NB4 (cell line): Measurements from ENCODE around the gene UBASH3A.

Experiments used
- POLR2A ChIP-seq: IDR thresholded peaks from 2 replicates; pipeline ENCODE4 v1.6.1; 2011; ENCODE audit warnings: mild to moderate bottlenecking; ENCODE audit not compliant: insufficient read length; ENCODE audit errors: extremely low read depth
- TF ChIP-seq, protein P1 (sequence below): IDR thresholded peaks from one replicate; pipeline ENCODE4 v1.5.1; 2012; ENCODE audit warnings: low read depth, low read length
- TF ChIP-seq, protein P2 (sequence below): IDR thresholded peaks from 2 replicates; pipeline ENCODE4 v1.6.1; 2011; ENCODE audit warnings: low read depth, low read length

- no peak for TF ChIP-seq POLR2A
- TF ChIP-seq, protein P1, sequence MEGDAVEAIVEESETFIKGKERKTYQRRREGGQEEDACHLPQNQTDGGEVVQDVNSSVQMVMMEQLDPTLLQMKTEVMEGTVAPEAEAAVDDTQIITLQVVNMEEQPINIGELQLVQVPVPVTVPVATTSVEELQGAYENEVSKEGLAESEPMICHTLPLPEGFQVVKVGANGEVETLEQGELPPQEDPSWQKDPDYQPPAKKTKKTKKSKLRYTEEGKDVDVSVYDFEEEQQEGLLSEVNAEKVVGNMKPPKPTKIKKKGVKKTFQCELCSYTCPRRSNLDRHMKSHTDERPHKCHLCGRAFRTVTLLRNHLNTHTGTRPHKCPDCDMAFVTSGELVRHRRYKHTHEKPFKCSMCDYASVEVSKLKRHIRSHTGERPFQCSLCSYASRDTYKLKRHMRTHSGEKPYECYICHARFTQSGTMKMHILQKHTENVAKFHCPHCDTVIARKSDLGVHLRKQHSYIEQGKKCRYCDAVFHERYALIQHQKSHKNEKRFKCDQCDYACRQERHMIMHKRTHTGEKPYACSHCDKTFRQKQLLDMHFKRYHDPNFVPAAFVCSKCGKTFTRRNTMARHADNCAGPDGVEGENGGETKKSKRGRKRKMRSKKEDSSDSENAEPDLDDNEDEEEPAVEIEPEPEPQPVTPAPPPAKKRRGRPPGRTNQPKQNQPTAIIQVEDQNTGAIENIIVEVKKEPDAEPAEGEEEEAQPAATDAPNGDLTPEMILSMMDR, result no peak
- TF ChIP-seq, protein P2, sequence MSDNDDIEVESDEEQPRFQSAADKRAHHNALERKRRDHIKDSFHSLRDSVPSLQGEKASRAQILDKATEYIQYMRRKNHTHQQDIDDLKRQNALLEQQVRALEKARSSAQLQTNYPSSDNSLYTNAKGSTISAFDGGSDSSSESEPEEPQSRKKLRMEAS, result no peak
These were observed 41.6 kb downstream of the UBASH3A start for GRCh38 chr21:42445311-42445710.
